HG03342 (cell line): Measurements from ENCODE around the gene MTFR1L.

Experiments
- ATAC-seq: cut with Tn5 transposase; IDR thresholded peaks from one replicate; pipeline ENCODE4 v1.9.1; 2021; ENCODE audit warnings: mild to moderate bottlenecking, moderate library complexity; ENCODE audit not compliant: unreplicated experiment

Gene MTFR1L

GRCh38 chr1:25787760-25788166, 32.0 kb upstream of the MTFR1L start:
- no peak for ATAC-seq

- no peak for ATAC-seq
These were observed 29.3 kb upstream of the MTFR1L start for GRCh38 chr1:25790472-25790871.

GRCh38 chr1:25792115-25792514, 27.6 kb upstream of the MTFR1L start:
- ATAC-seq, result no peak

- no peak for ATAC-seq
These were observed 26.1 kb upstream of the MTFR1L start for GRCh38 chr1:25793585-25794170.

- no peak for ATAC-seq
These were observed 25.4 kb upstream of the MTFR1L start for GRCh38 chr1:25794325-25794724.

- no peak for ATAC-seq
These were observed 24.5 kb upstream of the MTFR1L start for GRCh38 chr1:25795211-25795610.

GRCh38 chr1:25795946-25796810, 23.6 kb upstream of the MTFR1L start:
- ATAC-seq, result no peak

- ATAC-seq, result no peak
These were observed 22.8 kb upstream of the MTFR1L start for GRCh38 chr1:25796811-25797458.

GRCh38 chr1:25797939-25798338, 21.8 kb upstream of the MTFR1L start:
- no peak for ATAC-seq

GRCh38 chr1:25798666-25799351, 20.9 kb upstream of the MTFR1L start:
- no peak for ATAC-seq

GRCh38 chr1:25799352-25799934, 20.3 kb upstream of the MTFR1L start:
- no peak for ATAC-seq

GRCh38 chr1:25799935-25800702, 19.6 kb upstream of the MTFR1L start, which contains the start of gene SELENON:
Gene SELENON (plus strand): TSS chr1:25800193. CDS start chr1:25800231, 38 bp downstream.
- ATAC-seq, result no peak

- ATAC-seq, result no peak
These were observed 18.9 kb upstream of the MTFR1L start for GRCh38 chr1:25800703-25801377.

- no peak for ATAC-seq
These were observed 16.8 kb upstream of the MTFR1L start for GRCh38 chr1:25802915-25803314.

- no peak for ATAC-seq
These were observed 16.4 kb upstream of the MTFR1L start for GRCh38 chr1:25803368-25803767.

- ATAC-seq, result no peak
These were observed 15.3 kb upstream of the MTFR1L start for GRCh38 chr1:25804244-25804963.

GRCh38 chr1:25804964-25805862, 14.5 kb upstream of the MTFR1L start:
- ATAC-seq, result no peak

GRCh38 chr1:25805863-25806225, 13.9 kb upstream of the MTFR1L start:
- ATAC-seq, result no peak
